Lower lobe of right lung (tissue), 2 donors: ENCODE measurements around the gene VPS33A. TPM values are rescaled to one million over a fixed set of nuclear protein-coding genes. Genes with fewer than 3 reads are reported as not detected.
"Not testable (repeated sequence)": the region's sequence is repeated elsewhere in the genome, so short reads cannot be mapped to it uniquely, and the experiment has no call there.

Experiments used
- ATAC-seq, 2 donors: fragments of 200-7000 bp; cut with Tn5 transposase; one replicate each; pipeline ENCODE4 v1.9.1; 2020 to 2022; ENCODE audit warnings: mild to moderate bottlenecking in 2 of 2, moderate library complexity in 2 of 2
- DNase-seq: peaks from one replicate; pipeline ENCODE4 v3.0.0-alpha.2; 2020
- H3K27ac ChIP-seq: fragments of 200-600 bp; one replicate; pipeline ENCODE4 v1.8.0; 2022
- H3K27me3 ChIP-seq: fragments of 200-600 bp; one replicate; pipeline ENCODE4 v1.8.0; 2022; ENCODE audit warnings: low read depth
- H3K36me3 ChIP-seq: fragments of 200-600 bp; one replicate; pipeline ENCODE4 v1.8.0; 2022; ENCODE audit warnings: mild to moderate bottlenecking
- H3K4me1 ChIP-seq: fragments of 200-600 bp; one replicate; pipeline ENCODE4 v1.8.0; 2022
- H3K4me3 ChIP-seq: fragments of 200-600 bp; one replicate; pipeline ENCODE4 v1.8.0; 2022; ENCODE audit warnings: mild to moderate bottlenecking
- H3K9me3 ChIP-seq: fragments of 200-600 bp; one replicate; pipeline ENCODE4 v1.8.0; 2022
- CTCF ChIP-seq: fragments of 200-600 bp; IDR thresholded peaks from one replicate; pipeline ENCODE4 v1.8.0; 2022; ENCODE audit warnings: antibody characterized with exemption, mild to moderate bottlenecking
- intact Hi-C: fragments of 100-400 bp; cut with DNase I; formaldehyde crosslinking; loops from one replicate; pipeline ENCODE4 v1.11.0; 2022
- total RNA-seq: library from RNA; stranded (reverse); fragmentation: NEBNext Ultra II Directional; extraction: Animal tissue kit (Norgen Biotek cat#: 25700); gene quantifications from one replicate; pipeline ENCODE4 v1.2.1, GENCODE V29; 2021
- donor health status: DM: no; HTN: yes; CAD: no; lungs with severe emphysema.

VPS33A gene
- total RNA-seq, 1 donor from 2014 or later = 16.2 TPM

GRCh38 chr12:122204167-122205052 is 61.9 kb downstream of the VPS33A start:
- peaks cover 55% of the 10 kb centered on the region for H3K27me3 ChIP-seq
- H3K4me1 ChIP-seq = peaks cover 21% of the 10 kb centered on the region
- H3K36me3 ChIP-seq = peaks cover 28% of the 10 kb centered on the region
- TF ChIP-seq CTCF = no peak
- H3K4me3 ChIP-seq = peak overlapping the region; percentile 73
- H3K27ac ChIP-seq = no peak overlapping the region
- DNase-seq = no peak
- intact Hi-C loops = no loop called here
- H3K9me3 ChIP-seq = no peaks in the 10 kb centered on the region
- no peak for ATAC-seq

DNA sequence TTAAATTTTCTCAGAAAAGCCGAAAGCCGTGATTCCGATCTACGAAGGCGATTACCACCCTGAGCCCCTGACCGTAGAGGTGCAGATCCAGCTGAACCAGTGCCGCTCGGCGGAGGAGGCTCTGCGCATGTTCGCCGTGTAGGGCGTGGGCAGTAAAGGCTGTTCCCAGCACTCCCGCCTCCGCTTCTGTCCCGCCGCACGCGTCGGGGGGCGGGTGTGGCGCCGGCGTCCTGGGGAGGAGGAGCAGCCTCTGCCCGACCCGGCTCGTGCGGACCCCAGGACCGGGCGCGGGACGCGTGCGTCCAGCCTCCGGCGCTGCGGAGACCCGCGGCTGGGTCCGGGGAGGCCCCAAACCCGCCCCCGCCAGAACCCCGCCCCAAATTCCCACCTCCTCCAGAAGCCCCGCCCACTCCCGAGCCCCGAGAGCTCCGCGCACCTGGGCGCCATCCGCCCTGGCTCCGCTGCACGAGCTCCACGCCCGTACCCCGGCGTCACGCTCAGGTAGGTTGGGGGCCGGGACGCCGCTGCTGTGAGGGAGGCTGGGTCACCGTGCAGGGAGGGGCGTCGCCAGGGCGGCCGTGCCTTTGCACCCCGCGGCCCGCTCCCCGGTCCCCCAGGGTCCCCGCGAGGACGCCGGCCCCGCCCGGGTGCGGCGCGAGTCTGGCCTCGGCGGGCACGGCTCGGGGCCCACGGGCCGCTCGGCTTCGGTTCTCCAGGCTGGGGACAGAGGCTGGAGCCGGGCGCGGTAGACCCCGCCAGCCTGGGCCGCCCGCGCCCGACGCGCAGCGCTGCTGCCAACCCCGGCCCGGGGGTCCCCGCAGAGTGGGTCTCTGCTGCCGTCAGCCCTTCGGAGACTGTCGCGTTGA is 62.8 kb downstream of the VPS33A start, which contains the start of gene B3GNT4:
TSS of gene B3GNT4 (plus strand) at position 409 of the 866 bp plus-strand sequence. CDS start 910 bp downstream, outside the sequence.
- Histone ChIP-seq H3K9me3 (no peaks in the 10 kb centered on the region), H3K27ac (no peak within 1 kb of the TSS), H3K27me3 (peaks cover 59% of the 10 kb centered on the region), H3K4me3 (peak within 1 kb of the TSS; percentile 73), H3K36me3 (peaks cover 19% of the 10 kb centered on the region), H3K4me1 (peaks cover 21% of the 10 kb centered on the region)
- peak; percentile 83 to 92 for ATAC-seq
- DNase-seq = peak; percentile 77
- intact Hi-C loops = no loop called here
- TF ChIP-seq CTCF = no peak

DNA sequence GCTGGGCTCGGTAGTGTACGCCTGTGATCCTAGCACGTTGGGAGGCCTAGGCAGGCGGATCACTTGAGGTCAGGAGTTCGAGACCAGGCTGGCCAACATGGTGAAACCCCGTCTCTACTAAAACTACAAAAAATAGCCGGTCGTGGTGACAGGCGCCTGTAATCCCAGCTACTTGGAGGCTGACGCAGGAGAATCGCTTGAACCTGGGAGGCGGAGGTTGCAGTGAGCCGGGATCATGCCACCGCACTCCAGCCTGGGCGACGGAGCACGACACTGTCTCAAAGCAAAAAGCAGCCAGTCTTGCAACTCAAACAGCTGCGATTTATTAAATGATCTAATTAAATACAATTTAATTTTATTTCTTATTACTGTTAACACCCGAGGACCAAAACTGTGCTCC is 63.5 kb downstream of the VPS33A start:
- Histone ChIP-seq H3K4me1 (peaks cover 21% of the 10 kb centered on the region), H3K36me3 (peaks cover 12% of the 10 kb centered on the region), H3K4me3 (peak overlapping the region; percentile 73), H3K27me3 (peaks cover 61% of the 10 kb centered on the region)
- intact Hi-C loops, DNase-seq, ATAC-seq, H3K27ac ChIP-seq, H3K9me3 ChIP-seq: not testable (repeated sequence)

DNA sequence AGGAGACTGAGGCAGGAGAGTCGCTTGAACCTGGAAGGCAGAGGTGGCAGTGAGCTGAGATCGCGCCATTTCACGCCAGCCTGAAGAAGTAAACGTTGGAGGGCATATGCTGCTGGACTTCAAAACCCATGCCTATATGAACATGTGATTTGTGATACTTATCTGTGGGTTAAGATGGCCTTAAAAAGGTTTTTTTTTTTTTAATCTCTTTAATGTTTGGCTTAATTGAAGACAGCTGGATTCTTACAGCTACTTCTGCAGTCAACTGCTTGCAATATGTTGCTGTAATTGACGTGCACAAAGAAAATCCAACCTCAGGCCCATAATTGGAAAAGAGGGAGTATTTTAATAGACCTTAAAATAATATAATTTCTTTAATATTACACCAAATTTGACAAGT is 64.3 kb downstream of the VPS33A start:
- no peak for DNase-seq
- no peak overlapping the region for H3K27ac ChIP-seq
- no peak for ATAC-seq
- H3K36me3 ChIP-seq = peaks cover 4% of the 10 kb centered on the region
- peaks cover 21% of the 10 kb centered on the region for H3K4me1 ChIP-seq
- peaks cover 61% of the 10 kb centered on the region for H3K27me3 ChIP-seq
- no peak overlapping the region for H3K4me3 ChIP-seq
- TF ChIP-seq CTCF = no peak
- intact Hi-C loops = no loop called here
- no peaks in the 10 kb centered on the region for H3K9me3 ChIP-seq

DNA sequence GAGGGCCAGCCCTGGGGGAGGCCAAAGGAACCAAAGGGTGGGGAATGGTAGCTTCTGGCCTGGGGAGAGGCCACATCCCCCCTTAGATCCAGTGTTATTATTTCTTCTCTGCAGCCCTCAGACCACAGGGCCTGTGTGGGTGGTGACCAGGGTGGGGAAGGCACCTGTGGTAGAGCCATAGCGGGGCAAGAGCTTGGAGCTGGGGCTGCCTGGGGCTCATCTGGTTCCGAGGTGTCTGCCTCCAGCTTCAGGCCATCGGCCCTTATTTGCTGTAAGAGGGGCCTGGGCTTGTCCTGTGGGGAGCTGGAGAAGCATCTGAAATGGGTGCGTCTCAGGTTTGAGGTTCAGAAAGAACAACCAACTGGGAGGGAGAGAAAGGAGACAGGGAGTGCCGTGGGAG is 64.9 kb downstream of the VPS33A start:
- H3K27me3 ChIP-seq = peaks cover 61% of the 10 kb centered on the region

More for the DNA sequence above, 64.9 kb downstream of the VPS33A start:
- no peak for TF ChIP-seq CTCF
- Histone ChIP-seq H3K27ac (no peak overlapping the region), H3K9me3 (no peaks in the 10 kb centered on the region), H3K4me3 (no peak overlapping the region), H3K36me3 (no peaks in the 10 kb centered on the region), H3K4me1 (peaks cover 21% of the 10 kb centered on the region)
- no peak for ATAC-seq
- DNase-seq = no peak
- intact Hi-C loops = no loop called here
